ENCODE results near the gene HADHA.

HADHA gene

GRCh38 chr2:26245231-26245732 is 850 bp upstream of the HADHA start:
- peak; percentile 66 for DNase-seq (ENCODE audit: low spot score)

DNA sequence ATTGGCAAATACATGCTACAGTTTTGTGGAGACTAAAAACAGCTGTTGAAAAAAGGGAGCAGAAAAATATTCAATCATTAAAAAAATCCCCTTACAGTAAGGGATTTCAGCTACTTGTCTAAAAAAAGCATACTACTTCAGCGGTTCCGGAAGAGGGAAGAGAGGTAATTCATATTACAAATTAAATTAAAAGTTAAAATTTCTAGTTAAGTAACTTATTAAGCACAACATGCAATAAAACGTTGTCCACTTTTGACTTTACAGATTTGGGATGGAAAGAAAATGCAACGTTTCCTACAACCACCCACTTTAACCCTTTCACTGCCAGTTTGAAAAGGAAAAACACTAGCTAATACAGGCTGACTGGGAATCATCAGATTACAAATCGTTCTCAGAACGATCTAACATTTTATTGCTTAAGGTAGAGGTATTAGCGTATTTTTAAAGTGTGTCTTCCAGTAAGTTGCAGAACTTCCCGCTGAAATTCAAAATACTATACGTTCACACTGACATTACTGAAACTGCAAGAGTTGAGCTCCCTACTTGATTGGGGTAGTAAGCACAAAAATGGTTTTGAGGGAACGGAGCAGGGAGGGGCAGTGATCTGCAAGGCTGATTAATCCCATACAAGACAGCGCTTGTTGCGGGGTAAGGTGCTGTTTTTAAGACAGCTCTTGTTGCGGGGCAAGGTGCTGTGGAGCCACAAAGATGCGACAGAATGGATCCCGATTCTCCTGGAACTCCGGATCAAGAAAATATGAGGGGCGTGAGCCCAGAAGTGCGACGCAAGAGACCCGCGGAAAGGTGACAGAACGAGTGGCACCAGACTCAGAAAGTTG is 743 bp downstream of the HADHA start:
- DNase-seq (ENCODE audit: low spot score) = peak; percentile 58

GRCh38 chr2:26241928-26242436 is 2.5 kb downstream of the HADHA start:
- DNase-seq (ENCODE audit: low spot score) = no peak

DNA sequence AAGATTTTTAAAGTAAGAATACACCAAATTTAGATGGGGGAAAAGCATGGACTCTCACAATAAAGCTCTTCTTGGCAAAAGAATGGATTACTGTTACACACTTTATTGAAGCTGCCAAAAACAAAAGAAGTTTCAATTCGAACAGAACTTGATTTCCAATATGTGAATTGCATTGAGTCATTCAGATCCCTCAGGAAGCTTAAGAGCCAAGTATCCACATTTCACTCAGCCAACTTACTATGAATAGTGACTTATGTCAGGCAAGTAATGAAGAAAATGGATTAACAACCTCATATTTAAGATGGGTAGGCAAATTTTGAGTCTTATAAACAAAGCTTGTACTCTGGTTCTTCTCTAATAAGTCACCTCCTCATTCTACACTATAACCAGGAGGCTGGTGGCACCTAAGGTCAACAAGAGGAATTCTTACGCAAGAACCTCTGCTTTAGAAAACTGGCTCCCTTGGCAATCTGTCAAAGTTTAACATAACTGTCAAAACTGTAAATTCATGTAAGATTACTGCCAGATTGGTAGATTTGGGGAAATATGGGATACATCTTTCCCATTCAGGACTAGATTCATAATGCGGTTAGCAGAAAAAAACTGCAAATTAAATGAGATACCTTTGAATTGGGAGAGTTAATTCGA is 6.0 kb downstream of the HADHA start:
- no peak for DNase-seq (ENCODE audit: low spot score)

DNA sequence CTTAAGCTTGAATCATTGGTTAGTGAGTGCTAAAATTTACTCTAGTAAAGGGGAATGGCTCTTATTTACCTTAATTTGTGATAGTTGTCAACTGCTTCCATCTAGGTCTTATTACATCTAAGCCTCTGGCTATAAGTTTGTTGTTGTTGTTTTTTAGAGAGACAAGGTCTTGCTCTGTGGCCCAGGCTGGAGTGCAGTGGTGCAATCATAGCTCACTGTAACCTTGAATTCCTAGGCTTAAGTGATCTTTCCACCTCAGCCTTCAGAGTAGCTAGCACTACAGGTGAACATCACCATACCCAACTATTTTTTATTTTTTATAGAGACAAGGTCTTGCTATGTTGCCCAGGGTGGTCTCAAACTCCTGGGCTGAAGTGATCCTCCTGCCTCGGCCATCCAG is 6.6 kb downstream of the HADHA start:
- no peak for DNase-seq (ENCODE audit: low spot score)

GRCh38 chr2:26235089-26235488 is 9.3 kb downstream of the HADHA start:
- peak; percentile 48 for DNase-seq (ENCODE audit: low spot score)

GRCh38 chr2:26230806-26231205 is 13.6 kb downstream of the HADHA start:
- DNase-seq (ENCODE audit: low spot score) = no peak

GRCh38 chr2:26229595-26229994 is 14.8 kb downstream of the HADHA start:
- DNase-seq (ENCODE audit: low spot score) = no peak

DNA sequence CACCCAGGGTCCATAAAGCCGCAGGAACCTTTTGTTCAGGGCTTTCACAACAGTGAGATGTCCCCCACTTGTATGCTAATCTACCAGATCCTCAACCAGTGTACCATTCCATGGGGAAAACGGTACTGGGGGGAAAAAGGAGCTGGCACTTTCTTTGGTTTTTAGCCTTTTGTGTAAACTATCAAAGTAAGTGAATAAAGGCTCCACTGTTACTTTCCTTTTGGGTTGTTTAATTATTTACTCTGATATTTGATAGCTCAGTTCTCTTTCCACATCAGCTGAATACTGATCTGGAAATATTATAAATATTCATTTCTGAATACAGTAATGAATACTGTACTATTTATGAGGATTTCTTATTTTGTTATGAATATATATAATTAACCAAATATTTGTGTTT is 20.3 kb downstream of the HADHA start:
- no peak for DNase-seq (ENCODE audit: low spot score)

- DNase-seq (ENCODE audit: low spot score) = no peak
Observed at GRCh38 chr2:26223018-26223417, 21.4 kb downstream of the HADHA start.

GRCh38 chr2:26217720-26218119 is 26.7 kb downstream of the HADHA start:
- DNase-seq (ENCODE audit: low spot score) = no peak

DNA sequence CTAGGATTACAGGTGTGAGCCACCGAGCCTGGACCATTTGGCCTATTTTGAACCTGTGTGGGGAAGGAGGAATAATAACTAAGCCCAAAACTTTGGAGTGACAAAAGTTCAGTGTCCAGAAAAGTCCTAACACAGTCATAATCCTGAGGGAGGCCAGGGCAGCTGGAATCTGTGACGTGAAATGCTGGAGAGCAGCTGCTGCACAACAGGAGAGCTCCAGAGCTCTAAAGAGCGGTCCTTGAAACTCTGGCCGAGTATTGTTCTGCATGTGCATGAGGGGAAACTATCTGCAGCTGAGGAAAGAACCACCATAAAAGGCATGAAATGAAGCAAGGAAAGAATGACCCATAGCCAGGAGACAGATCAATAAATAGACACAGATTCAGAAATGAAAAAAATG is 27.8 kb downstream of the HADHA start:
- no peak for DNase-seq (ENCODE audit: low spot score)

GRCh38 chr2:26215833-26216232 is 28.6 kb downstream of the HADHA start:
- no peak for DNase-seq (ENCODE audit: low spot score)

GRCh38 chr2:26214759-26215158 is 29.7 kb downstream of the HADHA start:
- DNase-seq (ENCODE audit: low spot score) = no peak

GRCh38 chr2:26212011-26212410 is 32.4 kb downstream of the HADHA start:
- no peak for DNase-seq (ENCODE audit: low spot score)

DNA sequence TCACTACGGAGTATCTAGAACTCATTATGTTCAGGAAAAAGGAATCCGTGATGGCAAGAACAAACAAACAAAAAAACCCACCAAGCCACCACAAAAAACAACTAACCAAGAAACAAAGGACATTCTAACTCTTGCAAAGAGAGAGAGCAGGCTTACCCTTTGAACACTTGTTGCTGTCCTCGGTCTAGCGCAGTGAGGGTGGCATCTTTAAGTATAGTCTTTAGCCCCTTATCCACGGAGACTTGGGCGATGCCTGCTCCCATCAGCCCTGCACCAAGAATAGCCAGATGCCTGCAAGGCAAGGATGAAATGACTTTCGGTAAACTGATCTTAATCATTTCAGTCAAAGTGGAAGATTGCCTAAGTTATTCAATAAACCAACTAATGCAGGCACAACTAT is 40.5 kb downstream of the HADHA start:
- no peak for DNase-seq (ENCODE audit: low spot score)

- DNase-seq (ENCODE audit: low spot score) = no peak
Observed at GRCh38 chr2:26202981-26203490, 41.4 kb downstream of the HADHA start.

DNA sequence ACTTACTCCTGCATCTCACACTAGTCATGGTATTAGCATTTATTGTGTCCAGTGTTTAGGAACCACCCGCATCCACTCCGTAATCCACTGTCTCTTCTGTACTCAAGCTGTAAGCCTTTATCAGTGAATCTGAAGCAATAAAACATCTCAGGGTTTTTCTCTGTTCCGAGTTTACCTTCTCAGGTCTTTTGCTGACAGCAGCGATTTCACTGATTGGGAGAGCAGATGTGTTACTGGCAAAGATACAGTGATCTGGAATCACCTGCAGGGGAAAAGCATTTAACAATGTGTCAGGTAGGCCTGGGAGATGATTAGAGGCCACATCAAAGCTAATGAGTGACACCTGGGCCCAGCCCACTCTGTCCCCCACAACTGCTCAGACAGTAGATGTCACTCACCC is 46.9 kb downstream of the HADHA start:
- no peak for DNase-seq (ENCODE audit: low spot score)

- no peak for DNase-seq (ENCODE audit: low spot score)
Observed at GRCh38 chr2:26196683-26197418, 47.6 kb downstream of the HADHA start.

DNA sequence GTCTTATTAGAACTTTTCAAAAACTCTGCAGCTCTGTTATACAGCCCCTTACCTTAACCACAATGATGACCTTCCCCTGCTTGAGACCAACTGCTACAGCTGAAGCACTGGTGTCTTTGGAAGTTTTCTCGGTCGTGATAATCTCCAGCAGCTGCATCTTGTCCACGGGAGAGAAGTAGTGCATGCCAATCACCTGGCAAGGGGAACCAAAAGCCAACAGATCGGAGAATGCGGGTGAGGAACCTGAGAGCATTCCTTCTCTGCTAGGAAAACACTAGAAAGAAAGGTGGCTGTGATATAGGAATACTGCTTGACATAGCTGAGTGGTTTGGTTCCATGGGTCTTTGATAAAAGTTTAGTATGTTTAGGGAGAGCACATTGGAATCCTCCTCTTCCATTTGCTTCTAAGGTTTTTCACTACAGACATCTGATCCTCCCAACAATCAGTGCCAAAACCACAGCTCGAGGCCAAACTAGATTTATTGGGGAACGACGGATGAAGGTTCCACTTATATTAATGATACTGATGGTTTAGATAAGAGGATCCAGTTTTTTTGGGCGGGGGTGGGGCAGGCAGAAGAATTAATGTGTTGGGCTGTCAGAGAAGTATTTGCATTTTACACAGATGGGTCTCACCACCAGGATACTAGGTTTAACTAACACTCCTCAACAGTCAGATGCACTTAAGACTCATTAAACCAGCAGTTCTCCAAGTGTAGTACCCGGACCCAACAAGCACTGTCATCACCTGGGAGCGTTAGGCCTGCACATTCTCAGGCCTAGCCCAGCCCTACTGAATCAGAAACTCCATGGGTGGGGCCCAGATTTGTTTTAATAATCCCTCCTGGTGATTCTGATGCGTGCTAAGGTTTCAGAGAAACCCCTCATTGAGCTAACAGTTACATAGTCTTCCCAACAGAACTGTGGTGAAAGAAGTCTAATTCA is 49.1 kb downstream of the HADHA start:
- DNase-seq (ENCODE audit: low spot score) = no peak

DNA sequence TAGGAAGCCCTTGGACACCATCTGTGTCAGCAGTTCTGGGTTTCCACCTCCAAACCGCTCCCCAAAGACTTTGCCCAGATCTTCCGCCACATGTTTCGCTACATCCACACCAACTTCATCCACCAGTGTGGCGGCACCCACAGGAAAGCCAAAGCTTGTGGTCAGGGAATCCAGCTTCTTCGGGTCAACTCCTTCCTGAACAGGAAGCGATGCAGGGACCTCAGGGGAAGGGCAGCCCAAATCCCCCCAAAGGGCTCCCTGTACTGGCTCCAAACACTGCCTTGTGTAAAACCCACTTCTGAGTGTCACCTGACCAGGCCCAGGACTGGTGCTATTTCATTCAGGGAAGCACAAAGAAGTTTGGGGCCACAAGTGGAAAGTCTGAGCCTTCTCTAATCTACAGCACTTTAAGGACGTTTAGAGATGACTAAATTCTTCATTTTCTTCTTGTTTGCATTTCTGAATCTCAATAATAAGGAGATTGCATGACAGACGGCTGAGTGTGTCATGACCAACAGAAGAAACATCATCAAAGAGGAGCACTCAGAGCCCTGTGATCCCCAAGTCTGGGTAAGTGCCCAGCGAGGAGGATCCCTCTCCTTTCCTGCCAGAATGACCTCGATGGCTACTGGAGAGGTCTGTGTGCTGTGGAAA is 50.7 kb downstream of the HADHA start:
- DNase-seq (ENCODE audit: low spot score) = no peak
